Activated CD8-positive, alpha-beta memory T cell treated with anti-CD3 and anti-CD28 coated beads, Interleukin-2, amount 10 ng/mL, durations not matched to agents 7 days and 5 days (primary cell): Measurements from ENCODE around the gene RSU1. TPM values are rescaled to one million over a fixed set of nuclear protein-coding genes. Genes with fewer than 3 reads are reported as not detected.
"Not testable (repeated sequence)": the region's sequence is repeated elsewhere in the genome, so short reads cannot be mapped to it uniquely, and the experiment has no call there.

Source experiments
- ATAC-seq: fragments of 150-1000 bp; cut with Tn5 transposase; one replicate; pipeline ENCODE4 v1.10.0; 2021; ENCODE audit warnings: moderate library complexity
- CTCF ChIA-PET: fragments of 350-600 bp; sonication (Branson Sonifier 250); formaldehyde crosslinking; loops from one replicate; lab custom pipeline; 2021; ENCODE audit warnings: antibody characterized with exemption; lab: Charles Lee
- DNase-seq: peaks from one replicate; pipeline ENCODE4 v3.0.0-alpha.2; 2020
- H3K27ac Mint-ChIP-seq: one replicate; pipeline ENCODE4 v1.8.0; 2021; ENCODE audit warnings: mild to moderate bottlenecking, mixed read lengths
- H3K27me3 Mint-ChIP-seq: one replicate; pipeline ENCODE4 v1.8.0; 2021; ENCODE audit warnings: mixed read lengths
- H3K36me3 Mint-ChIP-seq: one replicate; pipeline ENCODE4 v1.8.0; 2021; ENCODE audit warnings: mild to moderate bottlenecking, mixed read lengths
- H3K4me1 Mint-ChIP-seq: one replicate; pipeline ENCODE4 v1.8.0; 2021; ENCODE audit warnings: mixed read lengths
- H3K4me3 Mint-ChIP-seq: one replicate; pipeline ENCODE4 v1.8.0; 2021; ENCODE audit warnings: mild to moderate bottlenecking, moderate library complexity, mixed read lengths
- H3K9me3 Mint-ChIP-seq: one replicate; pipeline ENCODE4 v1.8.0; 2022; ENCODE audit warnings: low read depth, mixed read lengths
- total RNA-seq, 2 experiments: library from RNA; stranded (reverse); gene quantifications; one replicate each; pipeline ENCODE4 v1.2.3, GENCODE V29; 2021

Gene RSU1
- total RNA-seq, 2 experiments from 2014 or later, result 51.6 to 74.1 TPM

- H3K36me3 Mint-ChIP-seq, result peaks cover under 1% of the 10 kb centered on the region
- peaks cover 12% of the 10 kb centered on the region for H3K4me1 Mint-ChIP-seq
- H3K27ac Mint-ChIP-seq, result no peak overlapping the region
- ATAC-seq (no peak), DNase-seq (no peak)
- no peak overlapping the region for H3K4me3 Mint-ChIP-seq
- H3K27me3 Mint-ChIP-seq, result no peaks in the 10 kb centered on the region
- H3K9me3 Mint-ChIP-seq, result no peaks in the 10 kb centered on the region
- CTCF ChIA-PET, result no interaction called here
Measured at GRCh38 chr10:16769331-16769730, 47.9 kb downstream of the RSU1 start.

- CTCF ChIA-PET, result interaction anchor here (1.2 kb wide), 1 partner anchor 9 kb away, joined by 3 read pairs; no protein-coding TSS in a partner anchor
- H3K27ac Mint-ChIP-seq, result no peak overlapping the region
- ATAC-seq (no peak), DNase-seq (no peak)
- no peaks in the 10 kb centered on the region for H3K27me3 Mint-ChIP-seq
- H3K36me3 Mint-ChIP-seq, result peaks cover 2% of the 10 kb centered on the region
- no peak overlapping the region for H3K4me3 Mint-ChIP-seq
- peaks cover 12% of the 10 kb centered on the region for H3K4me1 Mint-ChIP-seq
- H3K9me3 Mint-ChIP-seq, result no peaks in the 10 kb centered on the region
Measured at GRCh38 chr10:16768702-16769101, 48.5 kb downstream of the RSU1 start.

DNA sequence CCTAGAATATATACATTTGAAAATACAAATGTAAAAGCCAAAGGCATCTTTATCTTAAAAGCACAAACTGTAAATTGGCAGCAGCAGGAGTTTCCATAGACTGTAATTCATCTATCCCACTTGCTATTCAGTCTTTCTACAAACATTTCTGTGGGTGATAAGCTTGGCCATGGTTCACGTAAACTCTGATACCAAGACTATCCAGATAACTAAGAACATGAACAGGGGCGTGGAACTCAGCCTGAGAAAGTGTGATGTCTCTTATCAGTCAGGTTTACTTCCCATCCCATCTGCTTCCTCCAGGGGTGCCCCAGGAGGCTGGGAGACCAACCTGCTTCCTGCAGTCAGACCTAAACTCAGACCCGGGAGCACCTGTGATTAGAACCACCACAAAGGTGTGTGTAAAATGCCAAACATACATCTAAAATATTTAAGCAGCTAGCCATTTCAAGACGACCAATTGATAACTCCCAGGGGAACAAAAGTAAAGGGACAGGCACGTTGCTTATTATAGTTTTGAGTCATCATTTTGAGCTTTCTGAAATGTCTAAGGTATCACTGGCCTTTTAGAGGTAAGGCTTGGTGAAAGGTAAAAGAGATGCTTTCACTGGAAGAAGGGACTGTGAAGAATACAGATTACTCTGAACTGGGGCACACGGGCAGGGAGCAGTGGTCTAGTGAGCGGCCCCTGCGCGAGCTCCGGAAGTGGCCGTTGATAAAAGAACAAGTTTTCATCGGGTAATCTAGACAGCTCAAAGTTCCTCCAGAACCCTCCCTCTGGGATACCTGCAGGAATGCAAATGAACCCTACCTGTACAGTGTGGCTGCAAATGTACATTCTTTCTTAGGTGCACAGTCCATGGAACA lies 51.5 kb downstream of the RSU1 start:
- Mint-ChIP-seq H3K27ac (no peak overlapping the region), H3K36me3 (peaks cover 2% of the 10 kb centered on the region), H3K9me3 (no peaks in the 10 kb centered on the region), H3K4me1 (peaks cover 5% of the 10 kb centered on the region), H3K4me3 (no peak overlapping the region), H3K27me3 (no peaks in the 10 kb centered on the region)
- ATAC-seq, result no peak
- CTCF ChIA-PET, result interaction anchor here (1.0 kb wide), 1 partner anchor 864 kb away, joined by 3 read pairs; no protein-coding TSS in a partner anchor
- no peak for DNase-seq

DNA sequence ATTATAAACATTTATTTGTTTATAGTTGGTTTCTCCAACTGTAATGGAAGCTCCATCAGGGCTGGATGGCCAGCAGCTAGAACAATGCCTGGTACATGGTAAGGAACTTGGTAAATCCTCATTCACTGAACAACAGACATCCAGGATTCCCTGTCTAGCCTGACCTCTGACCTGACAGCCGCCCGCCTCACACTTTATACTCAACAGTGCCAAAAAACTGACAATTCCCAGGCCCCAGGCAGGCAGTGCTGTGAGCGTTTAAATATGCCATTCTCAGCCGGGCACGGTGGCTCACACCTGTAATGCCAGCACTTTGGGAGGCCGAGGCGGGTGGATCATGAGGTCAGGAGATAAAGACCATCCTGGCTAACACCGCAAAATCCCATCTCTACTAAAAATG lies 55.9 kb downstream of the RSU1 start:
- Mint-ChIP-seq H3K27ac (no peak overlapping the region), H3K4me3 (no peak overlapping the region), H3K27me3 (no peaks in the 10 kb centered on the region), H3K36me3 (peaks cover 10% of the 10 kb centered on the region), H3K4me1 (no peaks in the 10 kb centered on the region), H3K9me3 (no peaks in the 10 kb centered on the region)
- CTCF ChIA-PET, result interaction anchor here (0.6 kb wide), 1 partner anchor 791 kb away, joined by 3 read pairs; no protein-coding TSS in a partner anchor
- no peak for DNase-seq
- ATAC-seq, result no peak

- ATAC-seq, result no peak
- Mint-ChIP-seq H3K27me3 (no peaks in the 10 kb centered on the region), H3K4me3 (no peak overlapping the region), H3K4me1 (no peaks in the 10 kb centered on the region), H3K36me3 (peaks cover 15% of the 10 kb centered on the region), H3K9me3 (no peaks in the 10 kb centered on the region), H3K27ac (no peak overlapping the region)
- CTCF ChIA-PET, result no interaction called here
- DNase-seq, result no peak
Measured at GRCh38 chr10:16756561-16757221, 60.5 kb downstream of the RSU1 start.

DNA sequence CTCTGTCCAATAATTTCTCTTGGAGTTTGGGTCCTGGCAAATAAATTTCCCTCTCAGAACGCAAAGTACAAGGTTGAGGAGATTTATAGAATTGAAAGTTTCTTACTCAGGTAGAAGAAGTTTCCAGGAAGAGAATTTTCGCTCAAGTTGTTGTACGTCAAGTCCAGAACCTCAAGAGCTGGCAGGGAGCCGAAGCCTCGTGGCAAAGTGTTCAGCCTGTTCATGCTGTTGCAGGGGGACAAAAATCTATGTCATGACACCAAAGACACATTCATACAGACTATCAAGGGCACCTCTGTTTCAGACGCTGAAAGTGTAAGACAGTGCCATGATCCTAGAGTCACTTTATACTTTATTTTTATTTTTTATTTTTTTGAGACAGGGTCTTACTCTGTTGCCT lies 62.5 kb downstream of the RSU1 start:
- CTCF ChIA-PET, result no interaction called here
- DNase-seq (no peak), ATAC-seq (no peak)
- no peak overlapping the region for H3K27ac Mint-ChIP-seq
- no peak overlapping the region for H3K4me3 Mint-ChIP-seq
- no peaks in the 10 kb centered on the region for H3K27me3 Mint-ChIP-seq
- no peaks in the 10 kb centered on the region for H3K9me3 Mint-ChIP-seq
- peaks cover 16% of the 10 kb centered on the region for H3K36me3 Mint-ChIP-seq
- no peaks in the 10 kb centered on the region for H3K4me1 Mint-ChIP-seq

- DNase-seq, result not testable (repeated sequence)
Measured at GRCh38 chr10:16752849-16753248, 64.4 kb downstream of the RSU1 start.

GRCh38 chr10:16752099-16752498 lies 65.1 kb downstream of the RSU1 start:
- H3K9me3 Mint-ChIP-seq, result no peaks in the 10 kb centered on the region
- DNase-seq (no peak), ATAC-seq (no peak)
- H3K4me3 Mint-ChIP-seq, result no peak overlapping the region
- no peaks in the 10 kb centered on the region for H3K4me1 Mint-ChIP-seq
- H3K27ac Mint-ChIP-seq, result no peak overlapping the region
- H3K27me3 Mint-ChIP-seq, result no peaks in the 10 kb centered on the region
- H3K36me3 Mint-ChIP-seq, result peaks cover 15% of the 10 kb centered on the region
- CTCF ChIA-PET, result no interaction called here

More at GRCh38 chr10:16752849-16753248, 64.4 kb downstream of the RSU1 start:
- H3K27ac Mint-ChIP-seq, CTCF ChIA-PET, H3K9me3 Mint-ChIP-seq, H3K27me3 Mint-ChIP-seq, ATAC-seq, H3K4me3 Mint-ChIP-seq, H3K4me1 Mint-ChIP-seq: not testable (repeated sequence)
- peaks cover 15% of the 10 kb centered on the region for H3K36me3 Mint-ChIP-seq

DNA sequence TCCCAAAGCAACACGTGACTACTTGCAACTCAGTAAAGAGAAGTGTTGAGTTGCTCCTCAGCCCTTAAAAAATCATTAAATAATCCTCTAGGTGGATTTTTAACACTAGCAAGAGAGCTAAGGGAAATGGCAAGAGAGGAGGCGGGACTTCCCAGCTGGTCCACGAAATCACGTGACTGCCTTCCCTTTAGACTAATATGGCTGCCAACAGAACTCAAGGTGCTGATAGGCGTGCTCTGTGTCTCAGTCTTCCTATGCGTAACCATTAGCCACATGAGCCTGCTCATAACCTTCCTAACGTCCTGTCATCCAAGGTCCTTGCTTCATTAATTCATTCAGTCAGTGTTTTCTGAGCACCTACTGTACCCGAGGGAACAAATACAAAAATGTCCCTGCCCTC lies 66.0 kb downstream of the RSU1 start:
- CTCF ChIA-PET, result no interaction called here
- H3K27ac Mint-ChIP-seq, result no peak overlapping the region
- H3K4me3 Mint-ChIP-seq, result no peak overlapping the region
- peaks cover 14% of the 10 kb centered on the region for H3K36me3 Mint-ChIP-seq
- no peak for ATAC-seq
- no peaks in the 10 kb centered on the region for H3K4me1 Mint-ChIP-seq
- no peaks in the 10 kb centered on the region for H3K27me3 Mint-ChIP-seq
- no peak for DNase-seq
- H3K9me3 Mint-ChIP-seq, result no peaks in the 10 kb centered on the region

- Mint-ChIP-seq H3K27me3 (no peaks in the 10 kb centered on the region), H3K4me1 (no peaks in the 10 kb centered on the region), H3K9me3 (no peaks in the 10 kb centered on the region), H3K27ac (no peak overlapping the region), H3K36me3 (peaks cover 14% of the 10 kb centered on the region), H3K4me3 (no peak overlapping the region)
- no peak for ATAC-seq
- DNase-seq, result no peak
- CTCF ChIA-PET, result no interaction called here
Measured at GRCh38 chr10:16750461-16750860, 66.8 kb downstream of the RSU1 start.

DNA sequence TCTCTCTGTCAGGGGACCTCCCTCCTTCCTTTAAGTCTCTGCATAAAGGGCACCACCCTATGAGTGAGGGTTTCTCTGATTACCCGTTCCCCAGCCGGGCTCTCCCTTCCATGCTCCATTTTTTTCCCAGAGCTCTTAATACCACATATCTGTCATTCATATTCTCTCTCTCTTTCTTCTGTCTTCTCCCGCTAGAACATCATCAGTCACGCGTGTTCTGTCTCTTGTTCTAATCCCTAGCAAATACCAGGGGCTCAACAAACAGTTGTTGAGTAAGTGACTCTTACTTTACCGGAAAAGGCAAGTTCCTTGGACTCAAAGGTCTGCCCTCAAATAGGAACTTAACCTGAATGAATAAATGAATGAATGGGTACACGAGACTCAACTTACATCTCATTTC lies 68.5 kb downstream of the RSU1 start:
- DNase-seq (no peak), ATAC-seq (no peak)
- Mint-ChIP-seq H3K27me3 (no peaks in the 10 kb centered on the region), H3K9me3 (no peaks in the 10 kb centered on the region), H3K36me3 (peaks cover 14% of the 10 kb centered on the region), H3K4me1 (no peaks in the 10 kb centered on the region), H3K4me3 (no peak overlapping the region), H3K27ac (no peak overlapping the region)
- CTCF ChIA-PET, result no interaction called here

DNA sequence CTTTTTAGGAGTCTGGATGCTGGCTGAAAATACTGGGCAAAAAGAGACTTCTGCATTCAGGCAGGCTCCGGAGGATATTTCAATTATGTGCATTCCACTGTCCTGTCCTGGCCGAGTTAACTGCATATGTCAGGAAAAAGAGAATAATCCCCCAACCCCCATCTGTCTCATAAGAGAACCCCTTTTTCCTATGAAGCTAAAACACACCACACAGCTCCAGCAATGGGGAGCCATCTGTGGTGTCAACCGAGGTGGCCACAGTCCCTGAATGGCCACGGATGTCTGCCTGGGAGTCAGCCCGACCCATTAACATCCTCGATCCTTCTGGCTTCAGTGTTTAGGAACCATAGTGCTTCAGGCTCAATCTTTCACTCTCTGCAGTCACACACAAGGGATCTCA lies 70.4 kb downstream of the RSU1 start:
- H3K4me1 Mint-ChIP-seq, result no peaks in the 10 kb centered on the region
- no peak overlapping the region for H3K27ac Mint-ChIP-seq
- no peak overlapping the region for H3K4me3 Mint-ChIP-seq
- peaks cover 8% of the 10 kb centered on the region for H3K36me3 Mint-ChIP-seq
- no peaks in the 10 kb centered on the region for H3K27me3 Mint-ChIP-seq
- ATAC-seq (no peak), DNase-seq (no peak)
- H3K9me3 Mint-ChIP-seq, result no peaks in the 10 kb centered on the region
- CTCF ChIA-PET, result no interaction called here

DNA sequence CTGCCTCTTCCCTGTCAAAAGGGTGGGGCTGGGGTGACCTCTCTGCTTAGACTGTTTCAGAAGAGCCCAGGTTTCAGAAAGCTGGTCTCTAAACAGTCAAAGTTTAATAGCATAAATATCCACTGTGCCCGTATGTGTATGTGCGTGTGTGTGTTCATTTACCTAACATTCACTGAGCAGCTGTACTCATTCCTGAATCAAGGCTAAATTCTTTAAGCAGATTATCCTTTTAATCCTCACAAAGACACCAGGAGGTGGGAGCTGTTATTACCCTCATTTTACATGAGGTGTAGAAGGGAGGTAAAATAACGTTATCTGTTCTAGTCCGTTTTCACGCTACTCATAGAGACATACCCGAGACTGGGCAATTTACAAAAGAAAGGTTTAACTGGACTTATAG lies 72.2 kb downstream of the RSU1 start:
- Mint-ChIP-seq H3K27me3 (no peaks in the 10 kb centered on the region), H3K9me3 (no peaks in the 10 kb centered on the region), H3K4me3 (no peak overlapping the region), H3K4me1 (no peaks in the 10 kb centered on the region), H3K27ac (no peak overlapping the region), H3K36me3 (peaks cover 13% of the 10 kb centered on the region)
- CTCF ChIA-PET, result no interaction called here
- DNase-seq, result no peak
- no peak for ATAC-seq
